ENCODE results near the gene DBI.

Gene DBI

DNA sequence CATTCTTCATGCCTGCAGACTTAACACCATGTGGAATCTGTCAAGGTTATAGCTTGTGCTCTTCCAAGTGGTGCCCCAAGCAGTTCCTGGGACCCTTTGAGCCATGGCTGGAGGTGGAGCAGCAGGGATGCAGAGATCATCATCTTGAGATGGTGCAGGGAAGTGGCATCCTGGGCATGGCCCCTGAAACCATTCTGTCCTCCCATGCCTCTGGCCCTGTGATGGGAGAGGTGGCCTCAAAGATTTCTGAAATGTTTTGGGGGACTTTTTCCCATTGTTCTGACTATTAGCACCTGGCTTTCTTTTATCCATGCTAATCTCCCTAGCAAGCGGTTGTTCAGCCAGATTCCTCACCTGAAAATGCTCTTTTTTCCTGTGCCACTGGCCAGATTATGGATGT lies 54.5 kb downstream of the DBI start:
- Mint-ChIP-seq H3K9me3 (no peaks in the 10 kb centered on the region), H3K4me3 (no peak overlapping the region), H3K27me3 (peaks cover 47% of the 10 kb centered on the region), H3K27ac (no peak overlapping the region), H3K36me3 (no peaks in the 10 kb centered on the region), H3K4me1 (no peaks in the 10 kb centered on the region)
- CTCF ChIA-PET, result no interaction called here
- no peak for DNase-seq

DNA sequence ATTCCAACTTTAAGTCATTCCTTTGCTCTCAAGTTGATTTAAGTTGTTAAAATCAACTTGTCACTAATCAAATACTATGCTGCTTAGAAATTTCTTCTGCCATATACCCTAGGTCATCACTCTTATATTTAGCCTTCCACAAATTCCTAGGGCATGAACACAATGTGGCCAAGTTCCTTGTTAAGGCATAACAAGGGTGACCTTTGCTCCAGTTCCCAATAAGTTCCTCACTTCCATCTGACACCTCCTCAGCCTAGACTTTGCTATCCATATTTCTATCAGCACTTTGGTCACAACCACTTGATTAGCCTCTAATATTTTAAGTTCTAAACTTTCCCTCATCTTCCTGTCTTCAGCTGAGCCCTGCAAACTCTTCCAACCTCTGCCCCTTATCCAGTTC lies 55.0 kb downstream of the DBI start:
- Mint-ChIP-seq H3K4me3 (no peak overlapping the region), H3K36me3 (no peaks in the 10 kb centered on the region), H3K27ac (no peak overlapping the region), H3K9me3 (no peaks in the 10 kb centered on the region), H3K27me3 (peaks cover 47% of the 10 kb centered on the region), H3K4me1 (no peaks in the 10 kb centered on the region)
- CTCF ChIA-PET, result no interaction called here
- DNase-seq, result no peak

All from activated naive CD4-positive, alpha-beta T cell treated with anti-CD3 and anti-CD28 coated beads, Interleukin-2, amount 10 ng/mL, durations not matched to agents 7 days and 5 days (primary cell).